ENCODE results near the gene CTNNAL1. TPM values are rescaled to one million over a fixed set of nuclear protein-coding genes. Genes with fewer than 3 reads are reported as not detected.
A peak's percentile ranks its signal among the peaks of the same experiment; 100 is the strongest.

The CTNNAL1 gene
- total RNA-seq, 1 donor from 2014 or later, result 69.4 TPM

DNA sequence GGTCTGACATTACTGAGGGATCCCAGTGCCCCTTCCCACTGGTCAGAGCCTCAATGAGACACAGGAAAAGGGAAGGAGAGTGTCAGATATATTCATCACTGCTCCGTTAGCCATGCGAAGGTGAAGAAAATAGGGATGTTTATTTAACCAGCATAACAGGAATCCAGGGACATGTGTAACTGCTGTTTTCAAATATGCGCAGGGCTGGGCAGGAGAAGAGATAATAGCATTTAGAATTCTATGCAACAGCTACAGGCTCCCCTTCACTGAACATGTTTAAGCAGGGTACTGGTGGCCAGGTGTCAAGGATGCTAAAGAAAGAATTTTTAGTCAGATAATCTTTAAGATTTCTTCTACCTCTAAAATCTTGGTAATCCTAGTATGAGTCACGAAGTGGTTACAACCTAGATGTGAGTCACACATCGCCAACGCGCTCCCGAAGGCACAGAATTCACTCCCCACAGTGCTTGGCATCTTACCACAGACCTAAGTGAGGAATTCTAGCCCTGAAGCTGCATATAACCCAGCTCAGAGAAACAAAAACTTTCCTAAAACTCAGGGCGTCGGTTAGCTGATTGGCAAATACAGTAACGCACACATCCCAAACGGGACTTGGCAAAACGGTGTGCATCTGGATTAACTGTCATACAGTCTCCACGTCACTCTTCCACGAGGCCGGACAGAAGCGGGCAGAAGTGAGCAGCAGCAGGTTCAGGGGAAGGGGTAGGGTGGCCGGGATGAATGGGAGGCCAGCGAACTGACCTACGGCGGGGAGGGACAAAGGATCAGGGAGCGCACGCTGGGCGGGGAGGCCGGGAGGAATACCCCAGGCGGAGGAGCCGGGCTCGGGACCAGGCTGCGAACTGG, 1.1 kb downstream of the CTNNAL1 start:
- peaks cover 45% of the 10 kb centered on the region for H3K4me1 ChIP-seq
- no peaks in the 10 kb centered on the region for H3K36me3 ChIP-seq
- peak overlapping the region; percentile 89 for H3K27ac ChIP-seq
- no peak for TF ChIP-seq CTCF (IDR thresholded peaks at IDR 0.05)
- H3K4me3 ChIP-seq, result peak overlapping the region; percentile 80
- H3K9me3 ChIP-seq, result no peaks in the 10 kb centered on the region
- intact Hi-C loops (cut with DNase I), result no loop called here
- H3K27me3 ChIP-seq, result no peaks in the 10 kb centered on the region
- peak; percentile 46 for ATAC-seq
- DNase-seq, result peak; percentile 73

DNA sequence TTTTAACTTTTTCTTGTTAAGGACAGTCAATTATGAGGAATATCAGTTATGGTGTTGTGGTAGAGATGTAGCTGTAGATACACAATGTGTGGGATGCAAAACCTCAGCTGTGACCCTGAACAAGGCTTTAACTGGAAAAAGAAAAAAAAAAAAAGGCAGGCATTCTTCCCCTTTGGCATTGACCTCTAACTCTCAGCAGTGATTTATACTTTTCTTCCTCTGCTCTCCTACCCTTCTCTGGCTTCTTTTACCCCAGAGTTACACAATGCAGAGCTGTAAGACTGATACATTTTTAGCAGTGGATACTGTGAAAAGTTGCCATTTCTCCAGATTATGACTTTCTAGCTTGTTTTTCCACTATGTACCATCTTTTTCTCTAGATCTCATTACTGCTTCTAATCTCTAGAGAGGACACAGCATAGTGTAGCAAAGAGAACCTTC, 2.0 kb downstream of the CTNNAL1 start:
- intact Hi-C loops (cut with DNase I), result no loop called here
- ATAC-seq, result no peak
- Histone ChIP-seq H3K9me3 (no peaks in the 10 kb centered on the region), H3K36me3 (no peaks in the 10 kb centered on the region), H3K4me1 (peaks cover 39% of the 10 kb centered on the region), H3K4me3 (peak overlapping the region; percentile 80), H3K27me3 (no peaks in the 10 kb centered on the region), H3K27ac (peak overlapping the region; percentile 89)
- TF ChIP-seq CTCF (IDR thresholded peaks at IDR 0.05), result no peak
- DNase-seq, result no peak

DNA sequence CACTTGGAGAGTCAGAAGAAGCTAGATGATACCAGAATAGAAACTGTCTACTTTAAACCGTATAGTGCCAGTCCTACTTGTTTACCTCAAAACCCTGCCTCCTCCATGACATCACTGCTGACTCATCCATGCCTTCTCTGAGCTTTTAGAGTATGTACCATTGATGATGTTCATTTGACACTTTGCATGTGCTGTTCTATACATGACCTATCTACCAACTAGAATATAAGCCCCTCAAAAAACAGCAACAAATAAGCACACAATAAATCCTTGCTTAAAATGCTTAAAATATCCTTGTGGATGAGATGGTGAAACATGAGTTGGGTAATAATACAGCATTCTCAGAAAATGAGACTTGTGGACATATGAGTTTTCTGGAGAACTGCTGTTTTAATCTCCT, 2.6 kb downstream of the CTNNAL1 start:
- intact Hi-C loops (cut with DNase I), result no loop called here
- H3K4me1 ChIP-seq, result peaks cover 39% of the 10 kb centered on the region
- peak overlapping the region; percentile 89 for H3K27ac ChIP-seq
- DNase-seq (no peak), ATAC-seq (no peak)
- H3K9me3 ChIP-seq, result no peaks in the 10 kb centered on the region
- no peak for TF ChIP-seq CTCF (IDR thresholded peaks at IDR 0.05)
- H3K36me3 ChIP-seq, result no peaks in the 10 kb centered on the region
- peak overlapping the region; percentile 80 for H3K4me3 ChIP-seq
- H3K27me3 ChIP-seq, result no peaks in the 10 kb centered on the region

GRCh38 chr9:109005678-109006077, 7.6 kb downstream of the CTNNAL1 start:
- Histone ChIP-seq H3K4me1 (peaks cover 10% of the 10 kb centered on the region), H3K4me3 (no peak overlapping the region), H3K27me3 (no peaks in the 10 kb centered on the region), H3K27ac (no peak overlapping the region), H3K9me3 (no peaks in the 10 kb centered on the region), H3K36me3 (no peaks in the 10 kb centered on the region)
- DNase-seq (no peak), ATAC-seq (no peak)
- TF ChIP-seq CTCF (IDR thresholded peaks at IDR 0.05), result no peak
- intact Hi-C loops (cut with DNase I), result no loop called here

GRCh38 chr9:109003116-109003515, 10.2 kb downstream of the CTNNAL1 start:
- ATAC-seq (no peak), DNase-seq (no peak)
- no peak for TF ChIP-seq CTCF (IDR thresholded peaks at IDR 0.05)
- Histone ChIP-seq H3K27ac (no peak overlapping the region), H3K27me3 (no peaks in the 10 kb centered on the region), H3K4me1 (no peaks in the 10 kb centered on the region), H3K36me3 (no peaks in the 10 kb centered on the region), H3K9me3 (no peaks in the 10 kb centered on the region), H3K4me3 (no peak overlapping the region)
- intact Hi-C loops (cut with DNase I), result no loop called here
